ENCODE results near the gene MYL1. TPM values are rescaled to one million over a fixed set of nuclear protein-coding genes. Genes with fewer than 3 reads are reported as not detected.

MYL1 gene
- total RNA-seq, 1 donor from 2014 or later, result not detected

DNA sequence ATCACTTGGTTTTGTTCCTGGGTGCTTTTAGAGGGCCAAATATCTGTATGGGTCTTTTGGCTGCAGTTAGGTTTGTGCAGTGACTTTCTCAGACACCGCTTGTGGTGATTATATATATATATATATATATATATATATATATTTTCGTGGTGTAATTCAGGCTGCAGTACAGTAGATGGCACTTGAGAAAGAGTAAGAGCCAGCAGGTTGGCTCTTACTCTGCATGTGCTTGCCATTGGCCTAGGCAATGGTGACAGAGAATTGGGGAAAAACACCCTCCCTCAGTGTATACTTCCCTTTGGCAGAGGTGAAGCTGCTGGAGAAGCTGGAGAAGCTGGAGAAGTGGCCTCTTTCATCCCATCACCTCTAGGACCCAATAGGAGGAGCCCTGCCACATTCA, 22.2 kb upstream of the MYL1 start:
- Mint-ChIP-seq H3K27me3 (ENCODE audit: unreplicated experiment) (no peaks in the 10 kb centered on the region), H3K4me1 (ENCODE audit: unreplicated experiment) (no peaks in the 10 kb centered on the region), H3K36me3 (ENCODE audit: low read depth, unreplicated experiment) (no peaks in the 10 kb centered on the region), H3K27ac (ENCODE audit: unreplicated experiment) (no peak overlapping the region), H3K9me3 (ENCODE audit: unreplicated experiment) (no peaks in the 10 kb centered on the region), H3K4me3 (ENCODE audit: unreplicated experiment) (no peak overlapping the region)
- DNase-seq (ENCODE audit: low spot score), result no peak
- TF ChIP-seq, protein P1, sequence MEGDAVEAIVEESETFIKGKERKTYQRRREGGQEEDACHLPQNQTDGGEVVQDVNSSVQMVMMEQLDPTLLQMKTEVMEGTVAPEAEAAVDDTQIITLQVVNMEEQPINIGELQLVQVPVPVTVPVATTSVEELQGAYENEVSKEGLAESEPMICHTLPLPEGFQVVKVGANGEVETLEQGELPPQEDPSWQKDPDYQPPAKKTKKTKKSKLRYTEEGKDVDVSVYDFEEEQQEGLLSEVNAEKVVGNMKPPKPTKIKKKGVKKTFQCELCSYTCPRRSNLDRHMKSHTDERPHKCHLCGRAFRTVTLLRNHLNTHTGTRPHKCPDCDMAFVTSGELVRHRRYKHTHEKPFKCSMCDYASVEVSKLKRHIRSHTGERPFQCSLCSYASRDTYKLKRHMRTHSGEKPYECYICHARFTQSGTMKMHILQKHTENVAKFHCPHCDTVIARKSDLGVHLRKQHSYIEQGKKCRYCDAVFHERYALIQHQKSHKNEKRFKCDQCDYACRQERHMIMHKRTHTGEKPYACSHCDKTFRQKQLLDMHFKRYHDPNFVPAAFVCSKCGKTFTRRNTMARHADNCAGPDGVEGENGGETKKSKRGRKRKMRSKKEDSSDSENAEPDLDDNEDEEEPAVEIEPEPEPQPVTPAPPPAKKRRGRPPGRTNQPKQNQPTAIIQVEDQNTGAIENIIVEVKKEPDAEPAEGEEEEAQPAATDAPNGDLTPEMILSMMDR (IDR thresholded peaks at IDR 0.05; ENCODE audit: unreplicated experiment), result no peak

DNA sequence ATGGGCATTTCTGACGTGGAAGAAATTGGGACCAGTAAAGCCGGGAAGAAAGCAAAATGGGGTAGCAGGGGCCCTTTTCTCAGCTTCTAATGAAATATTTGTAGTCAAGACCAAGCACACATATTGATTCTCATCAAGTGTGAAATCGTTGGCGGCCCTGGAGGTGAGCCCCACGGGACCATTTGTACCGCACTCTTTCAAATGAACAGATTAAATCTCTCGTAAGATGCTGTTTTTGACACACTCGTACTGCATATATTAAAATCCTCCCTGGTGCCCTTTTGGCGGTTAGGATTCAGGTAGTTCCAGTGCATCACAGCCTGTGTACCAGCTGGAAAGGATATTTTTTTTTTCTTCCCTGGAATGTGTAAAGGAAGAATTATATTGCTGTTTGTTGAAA, 9.9 kb upstream of the MYL1 start:
- TF ChIP-seq, protein P1 (IDR thresholded peaks at IDR 0.05; ENCODE audit: unreplicated experiment), result no peak
- Mint-ChIP-seq H3K4me3 (ENCODE audit: unreplicated experiment) (no peak overlapping the region), H3K9me3 (ENCODE audit: unreplicated experiment) (no peaks in the 10 kb centered on the region), H3K36me3 (ENCODE audit: low read depth, unreplicated experiment) (no peaks in the 10 kb centered on the region), H3K27me3 (ENCODE audit: unreplicated experiment) (no peaks in the 10 kb centered on the region), H3K27ac (ENCODE audit: unreplicated experiment) (no peak overlapping the region), H3K4me1 (ENCODE audit: unreplicated experiment) (no peaks in the 10 kb centered on the region)
- DNase-seq (ENCODE audit: low spot score), result no peak

DNA sequence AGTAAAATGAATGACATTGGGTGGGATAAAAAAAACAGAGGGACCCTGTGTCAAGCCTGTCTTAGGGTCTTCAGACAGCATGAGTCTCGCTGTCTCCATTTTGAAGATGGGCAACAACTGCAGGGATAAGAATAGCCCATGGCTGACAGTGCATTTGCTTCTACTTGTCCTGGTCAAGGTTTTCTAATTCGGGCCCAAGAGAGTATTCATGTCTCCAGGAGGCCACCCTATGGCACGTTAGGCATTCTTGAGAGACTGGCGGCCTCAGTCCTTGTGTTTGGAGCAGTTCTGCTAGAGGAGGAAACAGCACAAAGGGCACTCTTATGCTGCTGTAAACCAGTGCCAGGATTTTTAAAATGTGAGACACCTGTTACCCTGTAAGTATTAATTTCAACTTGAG, 9.5 kb upstream of the MYL1 start:
- no peaks in the 10 kb centered on the region for H3K4me1 Mint-ChIP-seq (ENCODE audit: unreplicated experiment)
- no peak for DNase-seq (ENCODE audit: low spot score)
- H3K36me3 Mint-ChIP-seq (ENCODE audit: low read depth, unreplicated experiment), result no peaks in the 10 kb centered on the region
- H3K4me3 Mint-ChIP-seq (ENCODE audit: unreplicated experiment), result no peak overlapping the region
- H3K27ac Mint-ChIP-seq (ENCODE audit: unreplicated experiment), result no peak overlapping the region
- H3K27me3 Mint-ChIP-seq (ENCODE audit: unreplicated experiment), result no peaks in the 10 kb centered on the region
- H3K9me3 Mint-ChIP-seq (ENCODE audit: unreplicated experiment), result no peaks in the 10 kb centered on the region
- TF ChIP-seq, protein P1 (IDR thresholded peaks at IDR 0.05; ENCODE audit: unreplicated experiment), result no peak

DNA sequence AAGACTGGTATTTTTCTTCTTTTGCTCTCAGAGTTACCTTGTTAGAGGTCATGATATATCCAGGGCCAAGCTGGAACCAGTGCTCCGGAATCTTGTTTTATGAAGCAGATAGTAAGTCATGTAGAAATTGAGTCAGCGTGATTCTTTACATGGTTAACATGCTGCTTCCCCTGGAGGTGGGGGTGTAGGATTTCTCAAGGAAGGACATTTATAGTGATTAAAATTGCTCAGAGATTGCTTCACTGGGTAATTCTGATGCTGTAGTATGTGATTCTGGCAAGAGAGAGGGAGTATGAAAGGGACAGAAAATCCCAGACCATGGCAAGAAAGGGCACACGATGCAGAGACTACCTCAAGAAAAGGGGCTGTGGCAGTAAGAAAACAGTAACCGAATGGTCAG, 8.0 kb upstream of the MYL1 start:
- H3K9me3 Mint-ChIP-seq (ENCODE audit: unreplicated experiment), result no peaks in the 10 kb centered on the region
- no peak overlapping the region for H3K27ac Mint-ChIP-seq (ENCODE audit: unreplicated experiment)
- no peaks in the 10 kb centered on the region for H3K27me3 Mint-ChIP-seq (ENCODE audit: unreplicated experiment)
- no peak for DNase-seq (ENCODE audit: low spot score)
- H3K4me3 Mint-ChIP-seq (ENCODE audit: unreplicated experiment), result no peak overlapping the region
- TF ChIP-seq, protein P1 (IDR thresholded peaks at IDR 0.05; ENCODE audit: unreplicated experiment), result no peak
- H3K4me1 Mint-ChIP-seq (ENCODE audit: unreplicated experiment), result no peaks in the 10 kb centered on the region
- no peaks in the 10 kb centered on the region for H3K36me3 Mint-ChIP-seq (ENCODE audit: low read depth, unreplicated experiment)

DNA sequence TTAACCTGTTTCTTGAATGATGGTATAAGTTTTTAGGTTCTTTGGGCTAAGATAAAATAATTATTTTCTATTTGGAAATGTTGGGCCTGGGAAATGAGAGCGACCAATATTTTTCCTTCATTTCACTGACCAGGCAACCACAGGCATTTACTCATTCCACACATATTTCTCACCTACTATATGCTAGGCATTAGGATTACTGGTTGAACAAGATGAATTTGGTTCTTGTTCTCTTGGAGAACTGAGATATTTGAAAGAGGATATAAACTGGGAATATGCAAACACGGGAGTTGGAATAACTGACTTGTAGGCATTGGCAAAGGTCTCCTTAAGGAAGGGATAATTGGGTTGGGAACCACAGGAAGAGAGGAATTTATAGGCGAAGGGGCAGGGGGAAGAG, 3.9 kb upstream of the MYL1 start:
- TF ChIP-seq, protein P1 (IDR thresholded peaks at IDR 0.05; ENCODE audit: unreplicated experiment), result no peak
- no peaks in the 10 kb centered on the region for H3K27me3 Mint-ChIP-seq (ENCODE audit: unreplicated experiment)

More for the DNA sequence above, 3.9 kb upstream of the MYL1 start:
- Mint-ChIP-seq H3K9me3 (ENCODE audit: unreplicated experiment) (no peaks in the 10 kb centered on the region), H3K36me3 (ENCODE audit: low read depth, unreplicated experiment) (no peaks in the 10 kb centered on the region), H3K27ac (ENCODE audit: unreplicated experiment) (no peak overlapping the region), H3K4me3 (ENCODE audit: unreplicated experiment) (no peak overlapping the region), H3K4me1 (ENCODE audit: unreplicated experiment) (no peaks in the 10 kb centered on the region)
- no peak for DNase-seq (ENCODE audit: low spot score)
